HG03060 (cell line): ENCODE data around the gene SHISA7.
"Not testable (repeated sequence)": the region's sequence is repeated elsewhere in the genome, so short reads cannot be mapped to it uniquely, and the experiment has no call there.

Experiments
- ATAC-seq: cut with Tn5 transposase; IDR thresholded peaks from one replicate; pipeline ENCODE4 v1.9.1; 2021; ENCODE audit warnings: low read depth, moderate number of reproducible peaks; ENCODE audit not compliant: unreplicated experiment

The SHISA7 gene

DNA sequence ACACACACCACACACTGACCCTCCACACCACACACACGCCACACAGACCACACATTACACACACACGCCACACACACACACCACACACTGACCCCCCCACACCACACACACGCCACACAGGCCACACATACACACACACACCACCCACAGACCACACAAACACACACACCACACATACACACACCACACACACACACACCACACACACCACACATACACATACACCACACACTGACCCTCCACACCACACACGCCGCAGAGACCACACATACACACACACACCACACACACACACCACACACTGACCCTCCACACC is 5.0 kb upstream of the SHISA7 start:
- ATAC-seq: not testable (repeated sequence)

DNA sequence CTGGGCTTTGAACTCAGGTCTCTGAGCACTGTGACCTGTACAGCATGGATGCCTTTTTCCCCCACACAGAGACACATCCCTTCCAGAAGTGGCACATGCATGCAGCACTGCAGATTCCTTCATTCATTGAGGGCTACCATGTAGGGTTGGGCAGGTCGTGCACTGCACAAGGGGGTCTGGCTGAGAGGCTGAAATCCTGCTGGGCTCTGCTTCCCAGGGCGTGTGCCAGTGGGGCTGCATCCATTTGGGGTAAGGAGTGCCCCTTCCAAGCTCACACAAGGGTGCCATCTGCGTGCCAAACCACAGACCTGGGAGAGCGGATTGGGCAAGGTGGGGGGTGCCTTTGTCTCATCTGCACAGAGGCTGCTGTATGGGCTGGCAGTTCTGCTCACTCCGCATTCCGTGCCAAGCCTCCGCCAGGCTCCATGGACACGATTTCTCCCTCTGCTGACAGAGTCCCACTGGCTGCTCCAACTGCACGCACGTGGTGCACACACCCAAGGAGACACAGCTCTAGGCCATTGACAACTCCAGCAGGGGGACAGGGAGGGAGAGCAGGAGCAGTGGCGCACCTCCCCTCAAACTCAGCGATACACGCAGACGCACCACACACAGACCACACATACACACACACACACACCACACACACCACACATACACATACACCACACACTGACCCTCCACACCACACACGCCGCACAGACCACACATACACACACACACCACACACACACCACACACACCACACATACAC is 4.5 kb upstream of the SHISA7 start:
- ATAC-seq: no peak

DNA sequence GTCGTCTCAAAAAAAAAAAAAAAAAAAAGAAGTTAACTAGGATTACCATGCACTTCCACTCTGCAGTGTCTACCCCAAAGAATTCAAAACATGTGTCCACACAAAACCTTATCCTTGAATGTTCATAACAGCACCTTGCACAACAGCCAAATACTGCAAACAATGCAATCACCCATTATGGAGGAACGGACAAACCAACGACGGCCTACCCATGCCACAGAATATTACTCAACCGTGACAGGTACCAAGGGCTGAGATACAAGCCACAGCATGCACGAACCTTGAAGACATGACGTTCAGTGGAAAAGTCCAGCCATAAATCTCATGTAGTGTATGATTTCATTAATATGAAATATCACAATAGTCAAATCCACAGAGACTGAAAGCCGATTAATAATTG is 3.0 kb upstream of the SHISA7 start:
- no peak for ATAC-seq

DNA sequence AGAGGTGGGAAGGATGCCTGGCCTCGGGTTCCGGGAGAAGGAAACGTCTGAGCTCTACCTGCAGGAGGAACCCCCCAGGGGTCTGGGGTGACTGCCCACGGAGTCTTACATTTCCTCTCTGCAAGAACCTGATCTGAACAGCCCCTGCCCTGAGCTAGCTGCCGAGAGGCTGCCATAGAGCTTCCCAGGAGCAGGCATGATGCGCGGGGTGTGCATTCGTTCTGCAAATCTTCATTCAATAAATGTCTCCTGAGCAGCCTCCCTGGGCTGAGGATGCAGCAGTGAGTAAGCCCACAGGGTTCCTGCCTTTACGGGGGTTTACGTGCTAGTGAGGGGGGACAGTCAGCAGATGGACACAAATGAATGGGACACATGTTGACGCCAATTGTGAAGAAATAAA is 1.5 kb upstream of the SHISA7 start:
- ATAC-seq: no peak

DNA sequence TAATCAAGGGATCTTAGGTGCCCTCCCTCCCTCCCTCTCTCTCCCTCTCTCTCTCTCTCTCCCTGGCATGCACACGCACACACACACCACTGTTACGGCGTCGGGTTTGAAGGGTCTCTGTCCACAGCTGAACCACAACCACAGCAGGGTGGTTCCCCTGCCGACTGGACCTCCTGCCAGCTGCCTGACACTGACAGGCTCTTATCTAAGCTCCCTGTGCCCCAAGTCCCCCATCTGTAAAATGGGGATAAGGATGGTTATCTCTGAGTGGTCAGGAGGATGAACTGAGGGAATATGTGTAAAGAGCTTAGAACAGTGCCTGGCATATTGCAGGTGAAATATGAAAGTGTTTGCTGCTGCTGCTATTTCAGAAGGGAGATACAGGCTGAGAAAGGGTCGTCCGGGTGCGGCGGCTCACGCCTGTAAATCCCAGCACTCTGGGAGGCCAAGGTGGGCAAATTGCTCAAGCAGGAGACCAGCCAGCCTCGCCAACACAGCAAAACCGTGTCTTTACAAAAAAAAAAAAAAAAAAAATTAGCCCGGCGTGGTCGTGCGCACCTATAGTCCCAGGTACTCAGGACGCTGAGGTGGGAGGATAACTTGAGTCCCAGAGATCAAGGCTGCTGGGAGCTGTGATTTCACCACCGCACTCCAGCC is 852 bp upstream of the SHISA7 start:
- ATAC-seq: no peak

DNA sequence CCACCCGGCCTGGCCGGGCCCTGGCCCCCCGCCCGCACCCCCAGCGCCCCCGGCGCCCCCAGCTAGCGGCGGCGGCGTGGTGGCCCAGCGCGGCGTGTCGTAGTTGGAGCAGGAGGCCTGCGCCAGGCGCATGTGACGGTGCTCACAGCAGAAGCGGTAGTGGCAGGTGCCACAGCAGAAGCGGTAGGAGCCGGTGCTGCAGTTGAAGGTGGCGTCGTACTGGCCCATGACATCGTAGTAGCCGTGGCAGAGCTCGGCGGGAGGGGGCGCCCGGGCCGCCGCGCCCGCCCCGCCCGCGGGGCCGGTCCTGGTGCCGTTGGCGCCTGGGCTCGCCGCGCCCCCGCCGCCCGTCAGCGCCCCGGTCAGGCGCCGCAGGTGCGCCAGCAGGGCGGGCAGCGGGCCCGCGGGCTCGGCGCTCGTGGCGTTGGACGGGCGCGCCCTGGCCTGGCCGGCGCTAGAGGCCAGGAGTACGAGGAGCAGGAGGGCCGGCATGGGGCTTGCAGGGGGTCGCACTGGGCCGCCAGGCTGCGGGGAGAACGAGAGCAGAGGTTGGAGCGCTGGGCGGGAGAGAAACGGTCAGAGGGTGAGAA is 633 bp downstream of the SHISA7 start:
- no peak for ATAC-seq

DNA sequence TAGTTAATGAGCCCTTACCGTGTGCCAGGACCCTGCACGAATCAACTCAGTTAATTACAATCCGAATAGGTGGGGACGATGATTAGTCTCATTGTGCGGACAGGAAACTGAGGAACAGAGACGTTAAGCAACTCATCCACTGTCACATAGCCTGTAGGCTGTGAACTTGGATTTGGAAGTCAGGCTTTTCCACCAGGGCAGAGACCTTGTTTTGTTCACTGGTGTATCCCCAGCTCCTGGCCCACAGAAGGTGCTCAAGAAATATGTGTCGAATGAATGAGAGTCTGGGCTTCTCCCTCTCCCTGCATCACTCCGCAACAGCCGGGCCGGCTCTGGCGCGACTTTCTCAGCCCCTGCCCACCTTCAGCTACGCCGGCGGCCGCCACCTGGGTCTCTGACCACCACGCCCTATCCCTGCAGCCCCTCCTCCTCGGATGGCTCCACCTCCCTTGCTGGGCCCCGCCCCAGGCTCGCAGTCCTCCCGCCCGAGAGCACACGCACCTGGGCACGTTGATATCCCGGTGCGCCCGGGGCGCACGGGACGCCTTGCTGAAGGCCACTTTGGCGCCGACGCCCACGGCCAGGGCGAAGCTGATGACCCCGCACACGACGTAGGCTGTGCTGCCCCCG is 1.3 kb downstream of the SHISA7 start:
- no peak for ATAC-seq

DNA sequence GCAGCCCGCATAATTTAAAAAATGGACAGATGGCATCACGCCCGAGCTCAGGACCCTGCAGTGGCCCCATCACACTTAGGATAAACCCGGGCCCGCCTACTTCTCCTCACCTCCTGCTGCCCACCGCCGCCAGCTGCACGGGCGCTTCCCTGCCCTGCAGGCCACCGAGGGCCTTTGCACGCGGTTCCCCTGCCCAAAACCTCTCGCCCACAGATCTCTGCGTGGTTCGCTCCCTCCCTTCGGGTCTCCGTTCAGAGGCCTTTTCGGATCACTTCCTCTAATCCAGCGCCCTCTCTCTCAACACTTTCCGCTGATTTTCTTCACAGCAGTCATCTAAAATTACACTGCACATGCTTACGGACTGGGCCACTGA is 1.8 kb downstream of the SHISA7 start:
- no peak for ATAC-seq

DNA sequence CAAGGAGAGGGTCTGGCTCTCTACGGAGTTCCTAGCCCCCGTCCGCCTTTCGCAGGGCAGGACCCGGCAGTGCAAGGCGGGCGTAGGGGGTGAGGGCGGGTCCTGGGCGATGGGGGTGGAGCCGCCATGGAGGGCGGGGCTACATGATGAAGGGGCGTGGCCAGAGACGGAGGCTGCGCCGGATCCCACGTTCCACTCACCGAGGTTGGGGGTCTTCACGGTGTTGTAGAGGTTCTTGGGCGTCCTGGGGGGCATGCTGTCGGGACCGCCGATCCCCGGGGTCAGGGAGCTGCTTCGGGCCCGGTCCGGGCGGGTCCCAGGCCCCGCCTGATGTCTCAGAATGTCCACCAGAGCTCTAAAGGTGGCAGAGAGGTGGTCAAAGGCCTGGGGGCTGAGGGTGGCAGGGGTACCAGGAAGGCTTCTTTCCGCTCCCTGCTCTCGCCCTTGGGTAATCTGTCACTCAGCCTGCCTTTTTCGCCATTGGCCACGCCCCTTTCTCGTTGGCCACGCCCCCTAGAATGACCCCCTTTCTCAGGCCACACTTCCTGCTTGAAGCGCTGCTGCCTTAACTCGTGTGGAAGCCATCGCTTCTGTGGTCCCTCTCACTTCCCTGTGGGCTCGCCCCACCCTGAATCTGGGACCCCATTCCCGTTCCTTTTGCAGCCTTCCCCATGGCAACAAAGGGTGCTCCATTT is 2.5 kb downstream of the SHISA7 start:
- no peak for ATAC-seq

DNA sequence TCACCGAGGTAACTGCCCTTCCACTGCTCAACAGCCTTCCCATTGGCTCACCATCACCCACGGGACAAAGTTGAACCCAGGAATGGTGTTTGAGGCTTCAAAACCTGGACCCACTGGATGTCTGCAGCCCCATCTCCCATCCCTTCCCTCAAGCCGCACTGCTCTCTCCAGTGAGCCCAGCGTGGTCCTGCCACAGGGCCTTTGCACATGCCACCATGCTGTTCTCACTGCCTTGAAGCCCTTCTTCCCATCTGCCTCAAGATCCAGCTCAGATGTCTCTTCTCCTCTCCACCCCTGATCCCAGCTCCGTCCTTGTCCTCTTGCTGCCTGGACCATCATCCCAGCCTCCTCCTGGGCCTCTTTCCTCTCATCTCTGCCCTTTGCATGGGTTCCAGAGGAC is 4.0 kb downstream of the SHISA7 start:
- no peak for ATAC-seq

DNA sequence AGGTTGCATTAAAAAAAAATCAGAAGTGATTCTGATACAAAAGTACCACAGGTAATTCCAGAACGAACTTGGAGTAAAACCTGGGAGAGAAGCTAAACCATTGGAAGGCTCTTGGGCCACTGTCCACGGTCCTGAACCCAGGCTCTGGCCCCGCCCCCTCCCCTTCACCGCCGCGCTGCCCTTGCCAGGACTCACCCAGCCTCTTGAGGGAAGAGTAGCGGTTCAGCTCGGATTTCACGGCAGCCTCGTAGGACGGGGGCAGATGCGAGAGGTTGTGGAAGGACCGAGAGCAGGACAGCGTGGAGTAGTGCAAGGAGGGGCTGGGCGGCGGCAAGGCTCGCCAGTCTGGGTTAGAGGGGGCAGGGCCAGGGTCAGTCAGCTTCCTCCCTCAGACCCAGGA is 5.7 kb downstream of the SHISA7 start:
- ATAC-seq: no peak

DNA sequence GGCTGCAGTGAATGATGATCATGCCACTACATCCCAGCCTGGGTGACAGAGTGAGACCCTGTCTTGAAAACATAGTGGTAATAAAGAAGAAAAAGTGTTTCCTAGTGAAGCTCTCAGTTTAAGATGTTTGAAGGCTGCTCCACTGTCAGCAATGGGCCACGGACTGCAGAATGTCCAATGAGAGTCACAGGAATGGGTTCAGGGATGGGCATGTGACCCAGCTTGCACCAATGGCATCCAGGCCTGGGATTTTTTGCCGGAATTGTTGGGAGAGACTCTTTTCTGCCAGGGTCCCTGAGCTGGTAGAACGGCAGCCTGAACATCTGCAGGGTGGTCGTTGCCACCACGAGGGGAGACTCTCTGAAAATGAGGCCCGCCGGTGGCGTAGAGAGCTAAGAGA is 6.3 kb downstream of the SHISA7 start:
- no peak for ATAC-seq

DNA sequence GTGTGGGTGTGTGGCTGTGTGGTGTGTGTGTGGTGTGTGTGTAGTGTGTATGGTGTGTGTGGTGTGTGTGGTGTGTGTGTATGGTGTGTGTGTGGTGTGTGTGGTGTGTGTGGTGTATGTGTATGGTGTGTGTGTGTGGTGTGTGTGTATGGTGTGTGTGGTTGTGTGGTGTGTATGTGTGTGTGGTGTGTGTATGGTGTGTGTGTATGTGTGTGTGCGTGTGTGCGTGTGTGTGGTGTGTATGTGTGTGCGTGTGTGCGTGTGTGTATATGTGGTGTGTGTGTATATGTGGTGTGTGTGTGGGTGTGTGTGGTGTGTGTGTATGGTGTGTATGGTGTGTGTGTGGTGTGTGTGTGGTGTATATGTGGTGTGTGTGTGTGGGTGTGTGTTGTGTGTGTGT is 8.1 kb downstream of the SHISA7 start:
- no peak for ATAC-seq

DNA sequence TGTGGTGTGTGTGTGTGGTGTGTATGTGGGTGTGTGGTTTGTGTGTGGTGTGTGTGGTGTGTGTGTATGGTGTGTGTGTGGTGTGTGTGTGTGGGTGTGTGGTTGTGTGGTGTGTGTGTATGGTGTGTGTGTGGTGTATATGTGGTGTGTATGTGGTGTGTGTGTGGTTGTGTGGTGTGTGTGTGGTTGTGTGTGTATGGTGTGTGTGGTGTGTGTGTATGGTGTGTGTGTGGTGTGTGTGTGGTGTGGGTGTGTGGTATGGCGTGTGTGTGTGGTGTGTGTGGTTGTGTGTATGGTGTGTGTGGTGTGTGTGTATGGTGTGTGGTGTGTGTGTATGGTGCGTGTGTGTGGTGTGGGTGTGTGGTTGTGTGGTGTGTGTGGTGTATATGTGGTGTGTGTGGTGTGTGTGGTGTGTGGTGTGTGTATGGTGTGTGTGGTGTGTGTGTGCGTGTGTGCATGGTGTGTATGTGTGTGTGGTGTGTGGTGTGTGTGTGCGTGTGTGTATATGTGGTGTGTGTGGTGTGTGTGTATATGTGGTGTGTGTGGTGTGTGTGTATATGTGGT is 8.7 kb downstream of the SHISA7 start:
- ATAC-seq: no peak

DNA sequence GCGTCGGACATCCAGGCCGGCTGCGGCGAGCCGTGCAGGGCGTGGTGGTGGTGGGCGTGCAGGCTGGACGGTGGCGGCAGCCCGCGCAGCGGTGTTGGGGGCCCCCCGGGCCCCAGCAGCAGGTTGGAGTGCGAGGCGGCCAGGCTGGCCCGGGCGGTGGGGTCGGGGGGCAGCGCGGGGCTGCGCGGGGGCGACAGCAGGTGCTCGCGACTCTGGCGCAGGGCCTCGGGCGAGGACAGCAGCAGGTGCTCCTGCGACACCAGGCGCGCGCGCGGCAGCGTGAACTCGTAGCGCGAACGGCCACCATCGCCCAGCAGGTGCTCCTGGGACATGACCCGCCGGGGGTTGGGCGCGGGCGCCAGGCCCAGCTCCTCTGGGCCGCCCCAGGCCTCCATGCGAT is 9.8 kb downstream of the SHISA7 start:
- no peak for ATAC-seq

DNA sequence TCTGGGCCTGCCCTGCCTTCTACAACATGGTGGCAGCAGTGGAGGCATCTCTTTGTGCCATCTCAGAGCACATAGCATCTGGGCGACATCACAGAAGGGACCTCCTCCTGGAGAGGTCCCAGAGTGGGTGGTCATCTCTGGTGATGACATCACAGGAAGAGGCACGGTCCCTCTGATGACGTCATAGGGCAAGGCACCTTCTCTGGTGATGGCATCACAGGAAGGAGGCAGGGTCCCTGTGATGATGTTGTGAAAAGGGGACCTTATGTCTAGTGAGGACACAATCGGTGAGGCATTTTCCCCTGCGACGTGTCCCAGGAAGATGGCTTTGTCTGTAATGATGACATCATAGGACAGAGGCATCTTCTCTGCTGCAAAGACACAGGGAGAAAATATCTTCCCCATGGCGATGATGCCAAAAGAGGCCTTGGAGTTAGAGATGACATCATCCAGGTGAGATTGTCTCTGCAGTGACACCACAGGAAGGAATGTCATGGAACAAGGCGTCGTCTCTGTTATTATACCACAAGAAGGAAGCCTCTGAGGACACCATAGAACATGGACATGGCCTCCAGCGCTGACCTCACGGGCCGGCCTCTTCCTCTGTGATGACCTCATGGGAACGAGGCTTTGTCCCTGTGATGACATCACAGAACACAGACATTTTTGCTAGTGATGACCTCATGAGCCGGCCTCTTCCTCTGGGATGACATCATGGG is 10.7 kb downstream of the SHISA7 start:
- no peak for ATAC-seq

DNA sequence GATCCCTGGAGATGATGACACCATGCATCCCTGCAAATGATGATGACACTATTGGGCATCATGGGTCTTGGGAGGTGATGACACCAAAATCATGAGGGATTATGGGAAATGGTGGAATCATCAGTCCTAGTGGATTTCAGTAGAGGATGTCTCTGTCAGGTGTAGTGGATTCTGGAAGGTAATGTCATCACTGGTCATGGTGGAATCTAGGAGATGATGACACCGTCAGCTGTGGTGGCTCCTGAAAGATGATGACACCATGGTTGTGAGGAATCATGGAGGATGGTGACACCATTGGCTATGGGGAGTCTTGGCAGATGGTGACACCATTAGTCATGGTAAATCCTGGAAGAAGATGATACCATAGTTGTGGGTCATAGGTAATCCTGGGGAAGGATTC is 11.9 kb downstream of the SHISA7 start:
- no peak for ATAC-seq

DNA sequence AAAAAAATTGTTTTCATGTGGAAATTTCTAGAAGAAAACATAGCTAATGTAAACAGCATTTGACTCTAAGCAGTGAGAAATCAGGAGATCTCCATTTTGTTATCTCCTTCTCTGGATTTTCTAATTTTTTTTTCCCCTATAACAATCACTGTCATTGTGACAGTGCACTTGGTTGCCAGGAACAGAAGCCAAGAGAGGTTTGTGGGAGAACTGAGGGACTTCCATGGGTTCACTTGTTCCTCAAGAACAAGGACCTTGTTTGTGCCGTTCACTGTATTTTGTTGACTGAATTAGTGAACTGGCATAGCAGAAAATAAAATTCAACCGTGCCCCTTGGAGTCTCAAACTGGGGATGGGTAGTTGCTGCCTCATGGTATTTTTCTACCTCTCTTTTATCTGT is 17.1 kb downstream of the SHISA7 start:
- no peak for ATAC-seq

DNA sequence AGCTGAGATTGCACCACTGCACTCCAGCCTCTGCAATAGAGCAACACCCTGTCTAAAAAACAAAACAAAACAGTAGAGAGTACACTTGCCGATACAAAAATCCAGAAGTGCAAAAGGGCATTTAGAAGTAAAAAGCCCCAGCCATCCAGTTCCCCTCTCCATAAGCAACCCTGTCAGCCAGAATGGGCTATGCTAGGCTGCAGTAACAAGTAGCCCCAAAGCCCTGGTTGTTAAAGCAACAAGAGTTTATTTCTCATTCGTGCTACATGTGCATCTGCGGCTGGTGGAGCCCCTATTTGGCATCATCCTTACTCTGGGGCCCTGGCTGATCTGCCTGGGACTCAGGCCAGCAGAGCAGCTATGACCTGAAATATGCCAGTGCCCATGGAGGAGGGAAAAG is 18.6 kb downstream of the SHISA7 start:
- ATAC-seq: no peak
